Measurements from ENCODE around the gene SLC9A7.

DNA sequence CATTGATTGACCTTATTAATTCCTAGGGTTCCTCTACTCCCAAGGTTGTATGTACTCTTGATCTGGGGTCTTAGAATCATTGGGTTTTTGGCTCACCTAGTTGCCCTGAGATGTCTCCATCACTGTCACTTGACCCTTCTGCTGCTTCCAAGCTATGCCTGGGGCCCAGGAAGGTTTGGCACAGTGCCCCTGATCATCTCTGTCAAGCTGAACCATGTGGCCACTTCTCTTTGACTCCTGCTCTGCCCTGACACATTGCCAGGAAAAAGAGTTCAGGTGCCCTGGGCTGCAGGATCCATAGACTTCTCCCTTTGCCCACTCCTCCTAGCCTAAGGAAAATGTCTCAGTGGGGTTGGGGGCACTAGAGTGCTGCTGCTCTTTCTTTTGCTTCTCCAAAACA, 189.3 kb downstream of the SLC9A7 start:
- TF ChIP-seq POLR2AphosphoS5 (IDR thresholded peaks at IDR 0.05; ENCODE audit: low read depth, low read length) (no peak), TAF1 (IDR thresholded peaks at IDR 0.05; ENCODE audit: borderline replicate concordance, insufficient read depth, low read length) (no peak)
